ENCODE results near the gene APOD.

Gene APOD

DNA sequence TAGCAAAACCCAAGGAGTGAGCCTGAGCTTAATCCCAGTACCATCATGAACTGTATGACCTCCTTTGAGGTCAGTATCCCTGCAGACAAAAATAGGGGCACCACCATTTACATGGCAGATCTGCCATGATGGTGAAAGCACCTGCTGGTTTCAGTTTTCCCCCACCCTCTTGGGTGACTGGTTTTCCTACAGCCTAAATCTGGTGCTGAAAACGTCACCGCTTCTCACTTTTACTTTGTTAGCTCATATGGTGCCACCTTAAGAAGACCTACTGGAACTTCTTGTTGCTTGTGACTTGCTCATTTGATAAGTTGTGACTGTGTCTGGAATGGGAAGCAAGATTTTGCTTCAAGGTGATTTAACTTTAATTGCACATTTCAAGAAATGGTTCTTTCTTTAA is 45.7 kb downstream of the APOD start:
- no peak for DNase-seq (ENCODE audit: extremely low read depth, low read depth)
- TF ChIP-seq, protein P1, sequence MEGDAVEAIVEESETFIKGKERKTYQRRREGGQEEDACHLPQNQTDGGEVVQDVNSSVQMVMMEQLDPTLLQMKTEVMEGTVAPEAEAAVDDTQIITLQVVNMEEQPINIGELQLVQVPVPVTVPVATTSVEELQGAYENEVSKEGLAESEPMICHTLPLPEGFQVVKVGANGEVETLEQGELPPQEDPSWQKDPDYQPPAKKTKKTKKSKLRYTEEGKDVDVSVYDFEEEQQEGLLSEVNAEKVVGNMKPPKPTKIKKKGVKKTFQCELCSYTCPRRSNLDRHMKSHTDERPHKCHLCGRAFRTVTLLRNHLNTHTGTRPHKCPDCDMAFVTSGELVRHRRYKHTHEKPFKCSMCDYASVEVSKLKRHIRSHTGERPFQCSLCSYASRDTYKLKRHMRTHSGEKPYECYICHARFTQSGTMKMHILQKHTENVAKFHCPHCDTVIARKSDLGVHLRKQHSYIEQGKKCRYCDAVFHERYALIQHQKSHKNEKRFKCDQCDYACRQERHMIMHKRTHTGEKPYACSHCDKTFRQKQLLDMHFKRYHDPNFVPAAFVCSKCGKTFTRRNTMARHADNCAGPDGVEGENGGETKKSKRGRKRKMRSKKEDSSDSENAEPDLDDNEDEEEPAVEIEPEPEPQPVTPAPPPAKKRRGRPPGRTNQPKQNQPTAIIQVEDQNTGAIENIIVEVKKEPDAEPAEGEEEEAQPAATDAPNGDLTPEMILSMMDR (IDR thresholded peaks at IDR 0.05; ENCODE audit: low read depth, low read length): no peak

DNA sequence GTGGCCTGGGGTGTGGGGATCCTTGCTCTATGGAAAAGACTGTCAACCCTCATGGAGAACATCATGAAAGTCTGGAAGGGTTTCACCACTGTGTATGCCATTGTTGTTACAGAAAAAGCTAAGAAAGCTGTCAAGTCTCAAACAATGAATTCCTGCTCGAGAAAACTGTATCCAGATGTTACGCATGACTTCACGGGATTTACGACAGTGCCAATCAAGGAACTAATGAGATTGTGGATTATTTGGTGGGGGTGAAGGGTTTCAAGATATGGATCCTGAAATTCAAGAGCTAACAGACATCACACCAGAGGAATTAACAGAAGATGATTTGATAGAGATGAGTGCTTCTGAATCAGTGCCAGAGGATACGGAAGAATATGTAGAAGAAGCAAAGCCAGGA is 48.4 kb downstream of the APOD start:
- TF ChIP-seq, protein P1 (IDR thresholded peaks at IDR 0.05; ENCODE audit: low read depth, low read length): no peak
- DNase-seq (ENCODE audit: extremely low read depth, low read depth): no peak

DNA sequence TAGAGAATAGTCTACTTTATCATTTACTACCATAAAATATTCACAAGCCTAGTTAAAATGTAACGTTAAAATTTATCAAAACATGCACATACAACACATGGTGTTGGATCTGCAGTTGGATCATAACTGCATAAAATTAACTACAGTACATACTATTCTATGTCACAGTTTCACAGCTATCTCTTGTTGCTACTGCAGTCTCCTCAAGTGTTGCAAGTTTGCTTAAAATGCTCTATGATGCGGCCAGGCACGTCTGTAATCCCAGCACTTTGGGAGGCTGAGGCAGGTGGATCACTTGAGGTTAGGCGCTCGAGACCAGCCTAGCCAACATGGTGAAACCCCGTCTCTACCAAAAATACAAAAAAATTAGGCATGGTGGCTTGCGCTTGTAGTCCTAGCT is 50.9 kb downstream of the APOD start:
- no peak for DNase-seq (ENCODE audit: extremely low read depth, low read depth)
- TF ChIP-seq, protein P1 (IDR thresholded peaks at IDR 0.05; ENCODE audit: low read depth, low read length): no peak

DNA sequence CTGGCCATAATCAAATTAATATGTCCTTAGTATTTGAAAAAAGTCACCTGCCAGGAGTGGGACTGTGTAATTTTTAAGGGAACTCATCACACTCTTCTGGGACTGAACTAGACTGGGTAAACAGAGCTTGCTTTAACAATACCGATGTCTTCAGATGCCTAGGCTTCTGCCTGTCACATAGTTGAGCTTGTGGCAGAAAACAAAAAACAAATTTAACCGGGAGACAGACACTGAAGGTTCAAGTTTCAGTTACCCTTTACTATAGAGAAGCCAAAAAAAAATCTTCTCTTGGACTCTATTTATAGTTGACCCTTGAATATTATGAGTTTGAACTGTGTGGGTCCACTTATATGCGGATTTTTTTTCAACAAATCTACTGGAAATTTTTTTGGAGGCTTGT is 51.4 kb downstream of the APOD start:
- TF ChIP-seq, protein P1 (IDR thresholded peaks at IDR 0.05; ENCODE audit: low read depth, low read length): no peak
- DNase-seq (ENCODE audit: extremely low read depth, low read depth): no peak

DNA sequence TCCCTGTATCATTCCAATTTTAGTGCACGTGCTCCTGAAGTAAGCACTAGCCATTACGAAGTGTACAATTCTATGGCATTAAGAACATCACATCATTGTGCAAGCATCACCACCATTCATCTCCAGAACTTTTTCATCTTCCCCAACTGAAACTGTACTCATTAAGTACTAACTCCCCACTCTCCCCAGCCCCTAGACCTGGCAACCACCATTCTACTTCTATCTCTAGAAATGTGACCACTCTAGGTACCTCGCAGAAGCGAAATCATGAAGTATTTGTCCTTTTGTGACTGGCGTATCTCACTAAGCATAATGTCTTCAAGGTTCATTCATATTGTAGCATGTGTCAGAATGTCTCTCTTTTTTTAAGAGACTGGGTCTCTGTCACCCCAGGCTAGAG is 52.1 kb downstream of the APOD start:
- DNase-seq (ENCODE audit: extremely low read depth, low read depth): no peak
- TF ChIP-seq, protein P1 (IDR thresholded peaks at IDR 0.05; ENCODE audit: low read depth, low read length): no peak

DNA sequence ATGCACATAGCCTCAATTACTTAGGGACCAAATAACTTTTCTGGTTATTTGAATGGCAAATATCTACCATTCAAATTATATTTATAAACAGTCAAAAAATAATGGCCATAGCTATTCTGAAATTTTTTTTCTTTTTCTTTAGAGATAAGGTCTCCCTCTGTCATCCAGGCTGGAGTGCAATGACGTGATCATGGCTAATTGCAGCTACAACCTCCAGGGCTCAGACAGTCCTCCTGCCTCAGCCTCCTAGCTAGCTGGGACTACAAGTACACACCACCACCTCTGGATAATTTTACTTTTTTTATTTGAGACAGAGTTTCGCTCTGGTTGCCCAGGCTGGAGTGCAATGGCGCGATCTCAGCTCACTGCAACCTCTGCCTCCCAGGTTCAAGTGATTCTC is 57.2 kb downstream of the APOD start:
- TF ChIP-seq, protein P1 (IDR thresholded peaks at IDR 0.05; ENCODE audit: low read depth, low read length): no peak
- no peak for DNase-seq (ENCODE audit: extremely low read depth, low read depth)

DNA sequence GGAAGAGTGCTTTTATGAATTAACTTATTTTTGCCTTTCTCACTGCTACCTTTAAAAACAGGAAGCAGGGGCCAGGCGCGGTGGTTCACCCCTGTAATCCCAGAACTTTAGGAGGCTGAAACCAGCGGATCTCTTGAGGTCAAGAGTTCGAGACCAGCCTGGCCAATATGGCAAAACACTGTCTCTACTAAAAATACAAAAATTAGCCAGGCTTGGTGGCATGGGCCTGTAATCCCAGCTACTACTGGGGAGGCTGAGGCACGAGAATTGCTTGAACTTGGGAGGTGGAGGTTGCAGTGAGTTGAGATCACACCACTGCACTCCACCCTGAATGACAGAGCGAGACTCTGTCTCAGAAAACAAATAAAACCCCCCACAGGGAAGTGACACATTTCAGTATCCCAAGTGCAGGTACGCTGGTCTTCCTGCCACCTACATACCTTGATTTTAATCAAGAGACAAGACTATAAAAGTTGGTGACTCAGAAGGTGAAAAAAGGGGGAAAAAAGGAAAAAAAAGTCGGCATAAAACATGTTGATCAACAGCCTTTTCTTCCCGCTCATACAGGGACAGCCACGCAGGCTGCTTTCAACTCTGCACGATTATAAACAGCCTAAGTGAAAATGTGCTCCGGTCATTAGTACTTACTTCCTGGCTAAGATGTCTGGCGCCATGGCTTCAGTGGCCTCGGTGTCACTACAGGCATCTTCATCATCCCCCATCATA is 59.4 kb downstream of the APOD start:
- TF ChIP-seq, protein P1 (IDR thresholded peaks at IDR 0.05; ENCODE audit: low read depth, low read length): no peak
- no peak for DNase-seq (ENCODE audit: extremely low read depth, low read depth)

All from AG09319 (cell line).